Stimulated activated naive CD8-positive, alpha-beta T cell treated with anti-CD3 and anti-CD28 coated beads, Interleukin-15, Interleukin-2, amounts not matched to agents 100 ng/mL and 50 ng/mL, for 24 hours (primary cell): ENCODE data around the gene EFNA5.

Experiments used
- H3K27ac Mint-ChIP-seq: one replicate; pipeline ENCODE4 v1.8.0; 2021; ENCODE audit warnings: mild to moderate bottlenecking, mixed read lengths
- H3K27me3 Mint-ChIP-seq: one replicate; pipeline ENCODE4 v1.8.0; 2021; ENCODE audit warnings: mixed read lengths
- H3K36me3 Mint-ChIP-seq: one replicate; pipeline ENCODE4 v1.8.0; 2021; ENCODE audit warnings: low read depth, mixed read lengths
- H3K4me1 Mint-ChIP-seq: one replicate; pipeline ENCODE4 v1.8.0; 2021; ENCODE audit warnings: low read depth, mixed read lengths
- H3K4me3 Mint-ChIP-seq: one replicate; pipeline ENCODE4 v1.8.0; 2021; ENCODE audit warnings: mild to moderate bottlenecking, mixed read lengths
- H3K9me3 Mint-ChIP-seq: one replicate; pipeline ENCODE4 v1.8.0; 2021; ENCODE audit warnings: mixed read lengths

Gene EFNA5

GRCh38 chr5:107401470-107402122, 269.1 kb downstream of the EFNA5 start:
- Mint-ChIP-seq H3K4me3 (no peak overlapping the region), H3K27me3 (peaks cover 14% of the 10 kb centered on the region), H3K4me1 (peaks cover 11% of the 10 kb centered on the region), H3K9me3 (no peaks in the 10 kb centered on the region), H3K36me3 (no peaks in the 10 kb centered on the region), H3K27ac (no peak overlapping the region)

- Mint-ChIP-seq H3K36me3 (no peaks in the 10 kb centered on the region), H3K4me3 (no peak overlapping the region), H3K4me1 (peaks cover 15% of the 10 kb centered on the region), H3K27ac (no peak overlapping the region), H3K27me3 (peaks cover 14% of the 10 kb centered on the region), H3K9me3 (no peaks in the 10 kb centered on the region)
Measured at GRCh38 chr5:107400328-107400727, 270.4 kb downstream of the EFNA5 start.

GRCh38 chr5:107398703-107399102, 272.0 kb downstream of the EFNA5 start:
- Mint-ChIP-seq H3K9me3 (no peaks in the 10 kb centered on the region), H3K4me1 (peaks cover 15% of the 10 kb centered on the region), H3K4me3 (no peak overlapping the region), H3K36me3 (no peaks in the 10 kb centered on the region), H3K27ac (no peak overlapping the region), H3K27me3 (peaks cover 14% of the 10 kb centered on the region)

GRCh38 chr5:107396351-107396690, 274.4 kb downstream of the EFNA5 start:
- Mint-ChIP-seq H3K27me3 (peaks cover 5% of the 10 kb centered on the region), H3K27ac (no peak overlapping the region), H3K4me3 (no peak overlapping the region), H3K9me3 (no peaks in the 10 kb centered on the region), H3K36me3 (no peaks in the 10 kb centered on the region), H3K4me1 (peaks cover 9% of the 10 kb centered on the region)

- Mint-ChIP-seq H3K27ac (no peak overlapping the region), H3K36me3 (no peaks in the 10 kb centered on the region), H3K4me1 (peaks cover 5% of the 10 kb centered on the region), H3K27me3 (peaks cover 5% of the 10 kb centered on the region), H3K9me3 (no peaks in the 10 kb centered on the region), H3K4me3 (no peak overlapping the region)
Measured at GRCh38 chr5:107395632-107396350, 274.9 kb downstream of the EFNA5 start.

DNA sequence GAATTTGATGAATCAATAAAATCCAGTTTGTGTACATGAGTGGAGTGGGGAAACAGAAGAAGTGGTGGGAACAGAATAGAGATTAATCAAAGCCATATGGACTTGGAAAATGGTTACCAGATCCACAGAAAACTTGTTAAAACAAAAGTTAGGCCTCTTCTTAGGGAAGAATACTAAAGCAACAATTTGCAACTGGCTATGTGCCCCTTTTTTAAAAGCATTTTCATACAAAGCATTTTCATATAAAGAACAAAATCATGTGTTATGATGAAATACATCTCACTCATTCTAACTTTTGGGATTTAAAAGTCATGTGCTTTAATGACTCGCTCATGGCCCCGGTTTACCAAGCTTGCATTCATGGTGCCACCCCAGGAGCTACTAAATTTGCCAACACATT, 276.9 kb downstream of the EFNA5 start:
- Mint-ChIP-seq H3K27ac (no peak overlapping the region), H3K27me3 (peaks cover 2% of the 10 kb centered on the region), H3K4me1 (peaks cover 16% of the 10 kb centered on the region), H3K36me3 (no peaks in the 10 kb centered on the region), H3K9me3 (no peaks in the 10 kb centered on the region), H3K4me3 (no peak overlapping the region)

- Mint-ChIP-seq H3K4me1 (peaks cover 33% of the 10 kb centered on the region), H3K9me3 (no peaks in the 10 kb centered on the region), H3K27ac (no peak overlapping the region), H3K27me3 (no peaks in the 10 kb centered on the region), H3K36me3 (no peaks in the 10 kb centered on the region), H3K4me3 (no peak overlapping the region)
Measured at GRCh38 chr5:107391787-107392186, 278.9 kb downstream of the EFNA5 start.

DNA sequence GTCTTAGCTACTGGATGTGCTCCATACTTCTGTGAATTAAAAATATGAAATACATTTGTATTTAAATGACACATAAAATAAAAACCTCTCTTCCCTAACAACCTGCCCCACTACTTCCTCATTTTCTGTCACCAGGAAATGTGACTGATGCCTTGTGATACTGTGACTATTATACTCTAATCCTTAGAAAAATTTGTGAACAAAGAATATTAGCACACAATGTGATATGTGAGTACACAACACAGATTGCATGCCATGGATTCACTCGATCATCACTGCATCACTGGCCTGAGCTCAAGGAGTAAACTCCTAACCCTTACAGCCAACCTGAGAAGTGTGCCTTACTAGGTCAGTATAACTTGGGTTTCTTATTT, 281.0 kb downstream of the EFNA5 start:
- Mint-ChIP-seq H3K9me3 (no peaks in the 10 kb centered on the region), H3K27me3 (no peaks in the 10 kb centered on the region), H3K27ac (peak overlapping the region; percentile 52), H3K36me3 (no peaks in the 10 kb centered on the region), H3K4me3 (no peak overlapping the region), H3K4me1 (peaks cover 29% of the 10 kb centered on the region)

DNA sequence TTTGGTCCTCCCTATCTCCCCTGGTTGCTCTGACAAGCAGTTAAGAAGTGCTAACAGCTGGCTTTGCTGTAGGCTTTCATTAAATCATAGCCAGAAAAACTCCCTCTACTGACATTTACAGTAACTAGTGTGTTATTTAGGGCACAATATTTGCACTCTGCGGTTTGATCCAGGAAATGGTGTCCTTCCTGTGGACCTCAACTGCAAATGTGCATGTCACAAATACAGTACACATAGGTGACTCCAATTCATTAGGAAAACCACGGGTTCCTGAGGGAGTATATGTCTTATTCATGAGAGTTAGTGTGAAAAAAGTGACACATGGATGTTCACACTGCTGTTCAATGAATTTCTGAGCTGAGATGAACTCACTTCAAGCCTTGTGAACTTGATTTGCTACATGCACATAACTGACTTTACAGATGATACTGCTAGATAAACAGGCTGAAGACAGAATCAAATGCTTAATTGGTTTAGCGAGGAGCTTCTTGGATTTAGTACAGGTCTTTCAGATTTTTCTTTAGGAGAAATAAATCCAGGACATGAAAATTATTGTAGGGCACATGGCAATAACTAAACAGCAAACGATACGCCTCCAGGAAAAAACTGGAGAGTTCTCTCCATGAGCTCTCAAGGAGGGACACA, 281.5 kb downstream of the EFNA5 start:
- H3K36me3 Mint-ChIP-seq, result no peaks in the 10 kb centered on the region
- no peaks in the 10 kb centered on the region for H3K9me3 Mint-ChIP-seq
- no peaks in the 10 kb centered on the region for H3K27me3 Mint-ChIP-seq
- peaks cover 29% of the 10 kb centered on the region for H3K4me1 Mint-ChIP-seq
- no peak overlapping the region for H3K27ac Mint-ChIP-seq
- H3K4me3 Mint-ChIP-seq, result no peak overlapping the region

GRCh38 chr5:107388141-107388861, 282.4 kb downstream of the EFNA5 start:
- H3K4me3 Mint-ChIP-seq, result peak overlapping the region; percentile 49
- no peaks in the 10 kb centered on the region for H3K9me3 Mint-ChIP-seq
- H3K4me1 Mint-ChIP-seq, result peaks cover 29% of the 10 kb centered on the region
- H3K27me3 Mint-ChIP-seq, result no peaks in the 10 kb centered on the region
- no peaks in the 10 kb centered on the region for H3K36me3 Mint-ChIP-seq
- H3K27ac Mint-ChIP-seq, result no peak overlapping the region

DNA sequence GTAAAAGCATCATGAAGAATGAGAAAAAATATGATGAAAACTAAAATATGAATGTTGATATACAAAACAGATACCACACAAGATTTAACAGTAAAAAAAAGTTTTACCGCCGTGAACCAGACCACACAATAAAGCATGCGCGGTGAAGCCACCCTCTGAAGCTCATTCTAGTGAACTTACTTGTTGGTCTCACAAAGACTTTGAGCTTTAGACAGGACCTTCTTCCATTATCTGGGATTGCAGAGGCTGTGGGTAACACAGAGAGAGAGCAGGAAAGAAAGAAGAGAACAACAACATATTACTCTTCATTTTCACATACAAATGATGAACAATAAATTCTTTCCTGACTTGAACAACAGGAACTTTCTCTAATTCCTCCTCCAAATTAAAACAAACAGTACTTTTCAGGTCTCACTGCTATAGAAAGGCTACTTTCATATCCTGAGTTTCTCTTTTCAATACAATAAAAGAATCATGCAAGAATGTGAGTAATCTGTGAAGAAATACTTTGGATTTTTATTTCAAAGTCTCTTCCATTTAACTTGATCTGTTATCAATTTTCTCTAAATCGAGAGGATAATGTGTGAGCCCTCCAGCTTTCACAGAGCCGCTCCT, 283.1 kb downstream of the EFNA5 start:
- Mint-ChIP-seq H3K36me3 (no peaks in the 10 kb centered on the region), H3K27ac (no peak overlapping the region), H3K4me3 (no peak overlapping the region), H3K9me3 (no peaks in the 10 kb centered on the region), H3K4me1 (peaks cover 29% of the 10 kb centered on the region), H3K27me3 (no peaks in the 10 kb centered on the region)

GRCh38 chr5:107385708-107386107, 285.0 kb downstream of the EFNA5 start:
- Mint-ChIP-seq H3K4me3 (no peak overlapping the region), H3K9me3 (no peaks in the 10 kb centered on the region), H3K36me3 (no peaks in the 10 kb centered on the region), H3K27ac (no peak overlapping the region), H3K27me3 (no peaks in the 10 kb centered on the region), H3K4me1 (peaks cover 29% of the 10 kb centered on the region)

DNA sequence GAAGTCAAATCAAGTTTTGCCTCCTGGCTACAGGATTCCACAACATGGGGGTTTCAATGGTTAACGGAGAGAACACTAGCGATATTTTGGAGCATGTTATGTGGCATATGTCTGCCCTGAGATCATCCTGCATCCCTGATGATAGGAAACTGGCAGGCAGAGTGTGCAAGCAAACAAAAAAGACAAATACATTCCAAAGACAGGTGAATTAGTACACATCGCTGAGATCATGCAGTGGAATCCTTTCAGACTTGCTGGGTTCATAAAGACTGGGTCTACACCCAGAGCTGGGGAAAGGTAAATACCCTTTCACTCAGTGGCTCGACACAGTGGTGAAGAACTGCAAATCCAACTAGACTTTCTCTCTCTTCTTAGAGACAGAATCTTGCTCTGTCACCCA, 286.5 kb downstream of the EFNA5 start:
- Mint-ChIP-seq H3K27me3 (no peaks in the 10 kb centered on the region), H3K4me1 (peaks cover 21% of the 10 kb centered on the region), H3K36me3 (no peaks in the 10 kb centered on the region), H3K27ac (no peak overlapping the region), H3K4me3 (no peak overlapping the region), H3K9me3 (no peaks in the 10 kb centered on the region)

GRCh38 chr5:107383414-107383813, 287.3 kb downstream of the EFNA5 start:
- peaks cover 12% of the 10 kb centered on the region for H3K4me1 Mint-ChIP-seq
- no peak overlapping the region for H3K27ac Mint-ChIP-seq
- H3K4me3 Mint-ChIP-seq, result no peak overlapping the region
- no peaks in the 10 kb centered on the region for H3K36me3 Mint-ChIP-seq
- H3K27me3 Mint-ChIP-seq, result no peaks in the 10 kb centered on the region
- H3K9me3 Mint-ChIP-seq, result no peaks in the 10 kb centered on the region
